ENCODE results near the gene TMCO4. TPM values are rescaled to one million over a fixed set of nuclear protein-coding genes. Genes with fewer than 3 reads are reported as not detected.

Gene TMCO4
- total and polyA plus RNA-seq, 8 donors: 12.6 to 25.1 (median 17.3) TPM

GRCh38 chr1:19654886-19655717 is 144.6 kb downstream of the TMCO4 start:
- ATAC-seq: no peak
- Histone ChIP-seq H3K27ac (no peak overlapping the region), H3K9me3 (no peaks in the 10 kb centered on the region), H3K4me1 (no peaks in the 10 kb centered on the region), H3K4me3 (no peak overlapping the region), H3K36me3 (no peaks in the 10 kb centered on the region), H3K27me3 (no peaks in the 10 kb centered on the region)
- no peak for TF ChIP-seq CTCF (IDR thresholded peaks at IDR 0.05)
- DNase-seq: peak in 1 of 6 donors; percentile 65
- WGBS, 2 donors: 49 to 59% methylated on average over 15 of the region's 15 CpGs
- FAIRE-seq: no peak
- intact Hi-C loops (cut with DNase I): loop anchor here in 2 of 3 donors (5.0 to 10.0 kb wide), 3 partner anchors 170 to 310 kb away; partner anchors contain the start of gene CAPZB (in 1 of the 2)

GRCh38 chr1:19654386-19654785 is 145.3 kb downstream of the TMCO4 start:
- DNase-seq (no peak), FAIRE-seq (no peak), ATAC-seq (no peak)
- H3K27ac ChIP-seq: no peak overlapping the region
- no peaks in the 10 kb centered on the region for H3K36me3 ChIP-seq
- intact Hi-C loops (cut with DNase I): loop anchor here in 2 of 3 donors (5.0 to 10.0 kb wide), 3 partner anchors 170 to 310 kb away; partner anchors contain the start of gene CAPZB (in 1 of the 2)
- no peaks in the 10 kb centered on the region for H3K9me3 ChIP-seq
- 79 to 81% methylated on average over 5 of the region's 5 CpGs for WGBS, 2 donors
- no peak overlapping the region for H3K4me3 ChIP-seq
- no peaks in the 10 kb centered on the region for H3K4me1 ChIP-seq
- no peaks in the 10 kb centered on the region for H3K27me3 ChIP-seq
- no peak for TF ChIP-seq CTCF (IDR thresholded peaks at IDR 0.05)

- Histone ChIP-seq H3K4me1 (no peaks in the 10 kb centered on the region), H3K27ac (no peak overlapping the region), H3K4me3 (no peak overlapping the region), H3K9me3 (no peaks in the 10 kb centered on the region), H3K27me3 (no peaks in the 10 kb centered on the region), H3K36me3 (no peaks in the 10 kb centered on the region)
- FAIRE-seq (no peak), DNase-seq (peak in 5 of 6 donors; percentile 32 to 74 (median 60)), ATAC-seq (peak; percentile 74 to 86 (median 84))
- peak in 3 of 4 donors; percentile 13 to 43 (median 36) for TF ChIP-seq CTCF (IDR thresholded peaks at IDR 0.05)
- WGBS, 2 donors: 19% methylated on average over 11 of the region's 11 CpGs
- intact Hi-C loops (cut with DNase I): loop anchor here in 2 of 3 donors (5.0 to 10.0 kb wide), 3 partner anchors 166 to 306 kb away; partner anchors contain the start of gene CAPZB (in 1 of the 2)
These were observed 148.5 kb downstream of the TMCO4 start for GRCh38 chr1:19651141-19651737.

GRCh38 chr1:19650416-19651140 is 149.1 kb downstream of the TMCO4 start:
- FAIRE-seq (no peak), DNase-seq (no peak), ATAC-seq (peak; percentile 4 to 14 (median 10))
- no peaks in the 10 kb centered on the region for H3K27me3 ChIP-seq
- no peaks in the 10 kb centered on the region for H3K9me3 ChIP-seq
- H3K27ac ChIP-seq: no peak overlapping the region
- TF ChIP-seq CTCF (IDR thresholded peaks at IDR 0.05): no peak
- no peak overlapping the region for H3K4me3 ChIP-seq
- intact Hi-C loops (cut with DNase I): loop anchor here in 2 of 3 donors (5.0 to 10.0 kb wide), 3 partner anchors 166 to 306 kb away; partner anchors contain the start of gene CAPZB (in 1 of the 2)
- WGBS, 2 donors: 34 to 35% methylated on average over 12 of the region's 12 CpGs
- no peaks in the 10 kb centered on the region for H3K4me1 ChIP-seq
- H3K36me3 ChIP-seq: no peaks in the 10 kb centered on the region
